Astrocyte of the cerebellum (primary cell): Measurements from ENCODE around the gene NCOA4.
"Not testable (repeated sequence)": the region's sequence is repeated elsewhere in the genome, so short reads cannot be mapped to it uniquely, and the experiment has no call there.

Experiments used
- DNase-seq: peaks from one replicate; pipeline ENCODE4 v3.0.0-alpha.2; 2011; ENCODE audit warnings: low read depth
- H3K4me3 ChIP-seq: 2 replicates; pipeline ENCODE4 v1.5.1; 2011; ENCODE audit warnings: mild to moderate bottlenecking, low read depth, low read length, moderate library complexity
- CTCF ChIP-seq: IDR thresholded peaks from 2 replicates; pipeline ENCODE4 v1.5.1; 2012; ENCODE audit warnings: low read length, low read depth, moderate library complexity, mild to moderate bottlenecking; ENCODE audit errors: missing control alignments
- in situ Hi-C: cut with HindIII; loops from 2 replicates; pipeline ENCODE4 v1.10.0; 2017; ENCODE audit warnings: low sequenced_read_pairs

Gene NCOA4

GRCh38 chr10:46062723-46063428 lies 32.5 kb upstream of the NCOA4 start:
- in situ Hi-C loops, result no loop called here
- no peak for DNase-seq
- H3K4me3 ChIP-seq, result no peak overlapping the region
- no peak for TF ChIP-seq CTCF

- no peak for TF ChIP-seq CTCF
- no peak overlapping the region for H3K4me3 ChIP-seq
- no peak for DNase-seq
- in situ Hi-C loops, result no loop called here
Measured at GRCh38 chr10:46060706-46061105, 30.3 kb upstream of the NCOA4 start.

- H3K4me3 ChIP-seq, in situ Hi-C loops, DNase-seq: not testable (repeated sequence)
Measured at GRCh38 chr10:46057927-46058326, 27.5 kb upstream of the NCOA4 start.

- no peak for TF ChIP-seq CTCF
- no peak for DNase-seq
- H3K4me3 ChIP-seq, result no peak overlapping the region
- in situ Hi-C loops, result no loop called here
Measured at GRCh38 chr10:46057038-46057437, 26.6 kb upstream of the NCOA4 start.

- no peak for TF ChIP-seq CTCF
- no peak for DNase-seq
- in situ Hi-C loops, result no loop called here
- H3K4me3 ChIP-seq, result no peak overlapping the region
Measured at GRCh38 chr10:46055771-46056170, 25.3 kb upstream of the NCOA4 start.

- no peak overlapping the region for H3K4me3 ChIP-seq
- TF ChIP-seq CTCF, result no peak
- in situ Hi-C loops, result no loop called here
- no peak for DNase-seq
Measured at GRCh38 chr10:46053534-46054434, 23.4 kb upstream of the NCOA4 start.
